Naive thymus-derived CD4-positive, alpha-beta T cell (primary cell): Measurements from ENCODE around the gene CALM1. TPM values are rescaled to one million over a fixed set of nuclear protein-coding genes. Genes with fewer than 3 reads are reported as not detected.
"Not testable (repeated sequence)": the region's sequence is repeated elsewhere in the genome, so short reads cannot be mapped to it uniquely, and the experiment has no call there.

Experiments used
- ATAC-seq: fragments of 150-1000 bp; cut with Tn5 transposase; 2 replicates; pipeline ENCODE4 v1.10.0; 2021; ENCODE audit warnings: mild to moderate bottlenecking, moderate library complexity
- CTCF ChIA-PET: fragments of 350-600 bp; sonication (Branson Sonifier 250); formaldehyde crosslinking; loops from one replicate; lab custom pipeline; 2021; ENCODE audit warnings: antibody characterized with exemption; lab: Charles Lee
- POLR2A ChIA-PET: fragments of 350-600 bp; sonication (Branson Sonifier 250); formaldehyde crosslinking; loops from one replicate; lab custom pipeline; 2021; ENCODE audit warnings: antibody characterized with exemption, inconsistent platforms; lab: Charles Lee
- DNase-seq, 9 donors: peaks; one replicate each; pipeline versions ENCODE4 v3.0.0 to v3.0.0-alpha.2; 2020 to 2022; ENCODE audit warnings: mixed read lengths in 1 of 9
- H3K27ac ChIP-seq: one replicate; pipeline ENCODE4 v1.7.0; 2013; ENCODE audit warnings: mild to moderate bottlenecking, low read depth, low read length, moderate library complexity
- H3K27me3 ChIP-seq, 2 donors: one replicate each; pipeline ENCODE4 v1.7.0; 2013; ENCODE audit warnings: low read length in 2 of 2, mild to moderate bottlenecking in 2 of 2, moderate library complexity in 2 of 2; ENCODE audit not compliant: control insufficient read depth in 2 of 2, insufficient read depth in 2 of 2
- H3K36me3 ChIP-seq, 3 experiments: 1 replicate in 2 of 3; 2 replicates in 1 of 3; pipeline ENCODE4 v1.7.0; 2013; ENCODE audit warnings: low read length in 3 of 3, mild to moderate bottlenecking in 3 of 3, moderate library complexity in 1 of 3; ENCODE audit not compliant: insufficient read depth in 3 of 3, control insufficient read depth in 2 of 3
- H3K4me1 ChIP-seq, 2 donors: one replicate each; pipeline ENCODE4 v1.7.0; 2013; ENCODE audit warnings: low read length in 2 of 2, mild to moderate bottlenecking in 2 of 2, moderate library complexity in 1 of 2; ENCODE audit not compliant: control insufficient read depth in 2 of 2, insufficient read depth in 2 of 2
- H3K4me3 ChIP-seq: 2 replicates; pipeline ENCODE4 v1.7.0; 2013; ENCODE audit warnings: mild to moderate bottlenecking, low read length
- H3K9me3 ChIP-seq, 3 experiments: 1 replicate in 2 of 3; 2 replicates in 1 of 3; pipeline ENCODE4 v1.7.0; 2013; ENCODE audit warnings: low read length in 3 of 3; ENCODE audit not compliant: control insufficient read depth in 2 of 3
- H3K27ac Mint-ChIP-seq, 9 donors: one replicate each; pipeline ENCODE4 v1.8.0; 2020 to 2022; ENCODE audit warnings: mixed read lengths in 9 of 9, mild to moderate bottlenecking in 8 of 9, moderate library complexity in 5 of 9, inconsistent platforms in 2 of 9
- H3K27me3 Mint-ChIP-seq, 5 donors: one replicate each; pipeline ENCODE4 v1.8.0; 2021 to 2022; ENCODE audit warnings: mixed read lengths in 5 of 5, mild to moderate bottlenecking in 1 of 5
- H3K36me3 Mint-ChIP-seq, 5 donors: one replicate each; pipeline ENCODE4 v1.8.0; 2020 to 2022; ENCODE audit warnings: mixed read lengths in 5 of 5, mild to moderate bottlenecking in 3 of 5, inconsistent platforms in 1 of 5
- H3K4me1 Mint-ChIP-seq, 7 donors: one replicate each; pipeline ENCODE4 v1.8.0; 2020 to 2022; ENCODE audit warnings: mixed read lengths in 7 of 7, mild to moderate bottlenecking in 3 of 7, inconsistent platforms in 1 of 7
- H3K4me3 Mint-ChIP-seq, 10 donors: one replicate each; pipeline ENCODE4 v1.8.0; 2020 to 2022; ENCODE audit warnings: mild to moderate bottlenecking in 10 of 10, mixed read lengths in 10 of 10, moderate library complexity in 6 of 10, inconsistent platforms in 2 of 10
- H3K9me3 Mint-ChIP-seq, 11 donors: one replicate each; pipeline ENCODE4 v1.8.0; 2020 to 2022; ENCODE audit warnings: mixed read lengths in 11 of 11, mild to moderate bottlenecking in 4 of 11, inconsistent platforms in 1 of 11, moderate library complexity in 1 of 11
- intact Hi-C, 2 donors: fragments of 100-400 bp; cut with micrococcal nuclease; formaldehyde crosslinking; loops; one replicate each; pipeline ENCODE4 v1.15.1; 2023
- polyA plus RNA-seq, 2 donors: library from polyadenylated mRNA; unstranded; fragments of 300-500 nt; fragmentation: Illumina TruSeq; gene quantifications; one replicate each; pipeline ENCODE4 v1.2.3, GENCODE V29; 2021
- total RNA-seq, 6 experiments: library from RNA in 5 of 6; stranded (reverse) in 5 of 6; gene quantifications; 1 replicate in 5 of 6; 2 replicates in 1 of 6; pipeline ENCODE4 v1.2.3 and lab custom pipeline; 2021 to 2026

Gene CALM1
- total and polyA plus RNA-seq, 7 experiments from 2014 or later = 611 to 2,295 (median 699) TPM

DNA sequence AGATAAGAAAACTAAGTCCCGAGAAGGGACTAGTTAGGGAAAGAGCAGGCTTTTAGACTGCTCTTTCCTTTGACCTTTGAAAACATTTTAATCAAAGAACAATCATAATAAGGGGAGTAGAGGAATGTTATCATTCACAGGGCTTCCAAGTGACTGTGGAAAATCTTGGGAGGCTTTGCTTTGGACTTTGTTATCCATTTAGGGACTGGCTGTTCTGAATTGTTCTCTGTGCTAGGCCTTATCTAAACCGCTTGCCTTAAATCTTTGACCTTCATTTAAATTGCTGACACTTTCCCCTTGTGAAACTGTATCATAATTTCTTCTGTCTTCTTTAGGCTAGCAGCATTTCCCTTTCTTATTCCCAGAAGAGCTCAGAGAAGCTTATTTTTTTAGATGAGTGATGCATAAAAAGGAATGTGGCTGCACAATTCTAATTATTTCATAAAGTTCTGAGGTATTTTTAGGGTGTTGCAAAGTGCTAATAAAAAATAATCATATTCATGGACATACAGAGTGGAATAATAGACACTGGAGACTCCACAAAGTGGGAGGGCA, 9.5 kb upstream of the CALM1 start:
- Mint-ChIP-seq H3K4me3 (no peak overlapping the region), H3K9me3 (peaks cover 0 to 5% (median 0%) of the 10 kb centered on the region in 11 donors), H3K27me3 (peaks cover 0 to 4% (median 0%) of the 10 kb centered on the region in 5 donors), H3K36me3 (peaks cover 0 to 4% (median 0%) of the 10 kb centered on the region in 5 donors), H3K27ac (peak overlapping the region in 1 of 9 donors; percentile 80), H3K4me1 (peaks cover 0 to 27% (median 22%) of the 10 kb centered on the region in 7 donors)
- no peaks in the 10 kb centered on the region for H3K27me3 ChIP-seq
- peaks cover 14 to 16% of the 10 kb centered on the region in 2 donors for H3K4me1 ChIP-seq
- H3K4me3 ChIP-seq = no peak overlapping the region
- POLR2A ChIA-PET = interaction anchor here (1.4 to 10.9 kb wide), 4 partner anchors 6 to 371 kb away, joined by 4 to 470 read pairs (median 32); partner anchors contain the start of gene CALM1
- H3K9me3 ChIP-seq = no peaks in the 10 kb centered on the region
- ATAC-seq = no peak
- CTCF ChIA-PET = interaction anchor here (0.6 kb wide), 1 partner anchor 1250 kb away, joined by 3 read pairs; no protein-coding TSS in a partner anchor
- peaks cover 0 to 5% (median 0%) of the 10 kb centered on the region in 3 experiments for H3K36me3 ChIP-seq
- intact Hi-C loops = loop anchor here in 1 of 2 donors (10.0 kb wide), 1 partner anchor 858 kb away; the partner anchor contains the start of gene GPR68
- H3K27ac ChIP-seq = no peak overlapping the region
- DNase-seq = no peak

GRCh38 chr14:90388437-90388836, 8.4 kb upstream of the CALM1 start:
- Mint-ChIP-seq H3K4me3 (no peak overlapping the region), H3K9me3 (peaks cover 0 to 5% (median 0%) of the 10 kb centered on the region in 11 donors), H3K36me3 (peaks cover 0 to 4% (median 0%) of the 10 kb centered on the region in 5 donors), H3K4me1 (peaks cover 0 to 27% (median 22%) of the 10 kb centered on the region in 7 donors), H3K27me3 (peaks cover 0 to 8% (median 0%) of the 10 kb centered on the region in 5 donors), H3K27ac (no peak overlapping the region)
- no peaks in the 10 kb centered on the region for H3K27me3 ChIP-seq
- ATAC-seq (no peak), DNase-seq (no peak)
- no peaks in the 10 kb centered on the region for H3K9me3 ChIP-seq
- H3K27ac ChIP-seq = no peak overlapping the region
- H3K4me1 ChIP-seq = peaks cover 13 to 16% of the 10 kb centered on the region in 2 donors
- CTCF ChIA-PET = interaction anchor here (0.5 to 0.6 kb wide), 2 partner anchors 13 to 22 kb away, joined by 3 to 6 read pairs; no protein-coding TSS in a partner anchor
- H3K4me3 ChIP-seq = no peak overlapping the region
- intact Hi-C loops = loop anchor here in 1 of 2 donors (10.0 kb wide), 1 partner anchor 856 kb away; the partner anchor contains the start of gene GPR68
- POLR2A ChIA-PET = interaction anchor here (0.9 to 10.9 kb wide), 3 partner anchors 5 to 20 kb away, joined by 3 to 470 read pairs (median 4); partner anchors contain the start of gene CALM1
- no peaks in the 10 kb centered on the region for H3K36me3 ChIP-seq

DNA sequence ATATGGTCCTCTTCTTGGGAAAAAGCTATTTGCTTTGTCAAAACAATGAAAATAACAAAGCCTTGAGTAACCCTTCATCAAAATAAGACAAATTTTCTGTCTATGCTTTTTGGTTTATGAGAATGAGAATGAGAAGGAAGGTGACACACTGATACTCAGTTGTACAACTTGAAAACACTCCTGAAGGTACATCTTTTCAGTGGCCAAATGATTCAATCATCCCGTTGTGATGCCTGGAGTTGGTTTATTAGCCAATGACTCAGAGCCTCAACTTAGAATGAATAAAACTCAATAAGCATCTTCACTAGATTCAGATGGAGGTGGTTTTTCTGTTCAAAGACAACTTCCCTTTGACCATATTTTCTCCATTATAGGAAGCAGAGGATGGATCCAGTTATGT, 7.8 kb upstream of the CALM1 start:
- H3K9me3 ChIP-seq = no peaks in the 10 kb centered on the region
- Mint-ChIP-seq H3K36me3 (peaks cover 0 to 4% (median 0%) of the 10 kb centered on the region in 5 donors), H3K27ac (peak overlapping the region in 1 of 9 donors; percentile 25), H3K27me3 (peaks cover 0 to 8% (median 0%) of the 10 kb centered on the region in 5 donors), H3K4me1 (peaks cover 0 to 26% (median 22%) of the 10 kb centered on the region in 7 donors), H3K9me3 (peaks cover 0 to 5% (median 0%) of the 10 kb centered on the region in 11 donors), H3K4me3 (no peak overlapping the region)
- peaks cover 13 to 14% of the 10 kb centered on the region in 2 donors for H3K4me1 ChIP-seq
- ChIA-PET POLR2A (interaction anchor here (0.9 kb wide), 1 partner anchor 19 kb away, joined by 3 read pairs; no protein-coding TSS in a partner anchor), CTCF (interaction anchor here (0.5 to 0.6 kb wide), 2 partner anchors 13 to 21 kb away, joined by 3 to 6 read pairs; no protein-coding TSS in a partner anchor)
- intact Hi-C loops = loop anchor here in 1 of 2 donors (10.0 kb wide), 1 partner anchor 856 kb away; the partner anchor contains the start of gene GPR68
- H3K4me3 ChIP-seq = no peak overlapping the region
- no peaks in the 10 kb centered on the region for H3K36me3 ChIP-seq
- H3K27me3 ChIP-seq = no peaks in the 10 kb centered on the region
- DNase-seq = no peak
- ATAC-seq = no peak
- H3K27ac ChIP-seq = no peak overlapping the region

GRCh38 chr14:90393966-90394365, 2.9 kb upstream of the CALM1 start:
- ChIA-PET POLR2A (interaction anchor here (0.6 to 8.7 kb wide), 2 partner anchors 11 to 1103 kb away, joined by 3 to 470 read pairs; no protein-coding TSS in a partner anchor), CTCF (interaction anchor here (0.6 kb wide), 1 partner anchor 10 kb away, joined by 3 read pairs; no protein-coding TSS in a partner anchor)
- Histone ChIP-seq H3K4me1 (peaks cover 3 to 4% of the 10 kb centered on the region in 2 donors), H3K36me3 (peaks cover 0 to 9% (median 0%) of the 10 kb centered on the region in 3 experiments), H3K27ac (no peak overlapping the region), H3K4me3 (no peak overlapping the region), H3K9me3 (no peaks in the 10 kb centered on the region), H3K27me3 (no peaks in the 10 kb centered on the region)
- no peak overlapping the region for H3K4me3 Mint-ChIP-seq
- H3K36me3 Mint-ChIP-seq = peaks cover 0 to 11% (median 5%) of the 10 kb centered on the region in 5 donors
- intact Hi-C loops = no loop called here
- H3K9me3 Mint-ChIP-seq = peaks cover 0 to 12% (median 0%) of the 10 kb centered on the region in 11 donors
- peaks cover 6 to 13% (median 10%) of the 10 kb centered on the region in 7 donors for H3K4me1 Mint-ChIP-seq
- H3K27ac Mint-ChIP-seq = no peak overlapping the region
- peaks cover 0 to 15% (median 0%) of the 10 kb centered on the region in 5 donors for H3K27me3 Mint-ChIP-seq
- no peak for ATAC-seq
- no peak for DNase-seq

- CTCF ChIA-PET, H3K27me3 ChIP-seq, H3K4me1 ChIP-seq, H3K4me3 ChIP-seq, H3K4me3 Mint-ChIP-seq, H3K27ac ChIP-seq, H3K36me3 ChIP-seq, H3K9me3 ChIP-seq, ATAC-seq, DNase-seq: not testable (repeated sequence)
- POLR2A ChIA-PET = interaction anchor here (0.7 to 8.7 kb wide), 3 partner anchors 11 to 64 kb away, joined by 3 to 470 read pairs (median 15); partner anchors contain the start of gene NRDE2
- H3K9me3 Mint-ChIP-seq = peaks cover 0 to 12% (median 0%) of the 10 kb centered on the region in 11 donors
- peaks cover 8 to 20% (median 16%) of the 10 kb centered on the region in 7 donors for H3K4me1 Mint-ChIP-seq
- peaks cover 0 to 12% (median 0%) of the 10 kb centered on the region in 5 donors for H3K27me3 Mint-ChIP-seq
- intact Hi-C loops = loop anchor here (5.0 kb wide), 5 partner anchors 137 to 1713 kb away; partner anchors contain the start of genes ATXN3 (in 1 of the 2), CCDC88C (in 1 of the 2) and PSMC1 (in 1 of the 2)
- H3K27ac Mint-ChIP-seq = peak overlapping the region in 1 of 9 donors; percentile 38
- H3K36me3 Mint-ChIP-seq = peaks cover 0 to 12% (median 10%) of the 10 kb centered on the region in 5 donors
These were observed 2.0 kb upstream of the CALM1 start for GRCh38 chr14:90394782-90395181.
